Esophagus muscularis mucosa (tissue), 4 donors: ENCODE measurements around the gene SLC12A8.

Experiments used
- CTCF ChIP-seq, 3 experiments: fragments of 200-600 bp in 2 of 3; fragments of 450-650 bp in 1 of 3; sonication (generic) in 2 of 3; IDR thresholded peaks; one replicate each; pipeline ENCODE4 v1.5.1; 2017 to 2019; ENCODE audit warnings: antibody characterized with exemption in 3 of 3, mild to moderate bottlenecking in 2 of 3, moderate library complexity in 1 of 3
- EP300 ChIP-seq: sonication (generic); formaldehyde crosslinking; IDR thresholded peaks from one replicate; pipeline ENCODE4 v1.6.1; 2017; ENCODE audit warnings: antibody characterized with exemption
- POLR2A ChIP-seq: fragments of 450-650 bp; IDR thresholded peaks from one replicate; pipeline ENCODE4 v1.6.1; 2017; ENCODE audit warnings: antibody characterized with exemption, moderate library complexity, mild to moderate bottlenecking, low read depth
- POLR2AphosphoS5 ChIP-seq, 2 donors: sonication (generic); formaldehyde crosslinking; IDR thresholded peaks; one replicate each; pipeline ENCODE4 v1.6.1; 2017; ENCODE audit warnings: antibody characterized with exemption in 2 of 2

GRCh38 chr3:125123451-125124305 is 88.9 kb downstream of the SLC12A8 start:
- no peak for TF ChIP-seq CTCF (IDR thresholded peaks at IDR 0.05)
- no peak for TF ChIP-seq POLR2A
- no peak for TF ChIP-seq POLR2AphosphoS5 (IDR thresholded peaks at IDR 0.05)
- no peak for TF ChIP-seq EP300
